KOPT-K1 (cell line): ENCODE measurements around the gene SUN2.
A peak's percentile ranks its signal among the peaks of the same experiment; 100 is the strongest.

Experiments
- H3K27ac ChIP-seq: fragments of 200-600 bp; sonication (generic); 2 replicates; pipeline ENCODE4 v1.5.1; 2016; ENCODE audit warnings: antibody characterized with exemption, mild to moderate bottlenecking, low read depth, low read length; ENCODE audit not compliant: poor library complexity, severe bottlenecking
- H3K36me3 ChIP-seq: fragments of 200-600 bp; sonication (generic); 2 replicates; pipeline ENCODE4 v1.5.1; 2017; ENCODE audit warnings: antibody characterized with exemption, mild to moderate bottlenecking, low read length, moderate library complexity; ENCODE audit not compliant: insufficient read depth
- H3K9me3 ChIP-seq: fragments of 200-600 bp; sonication (generic); 2 replicates; pipeline ENCODE4 v1.5.1; 2017; ENCODE audit warnings: antibody characterized with exemption, low read length, mild to moderate bottlenecking; ENCODE audit not compliant: insufficient read depth, poor library complexity, severe bottlenecking

The SUN2 gene

DNA sequence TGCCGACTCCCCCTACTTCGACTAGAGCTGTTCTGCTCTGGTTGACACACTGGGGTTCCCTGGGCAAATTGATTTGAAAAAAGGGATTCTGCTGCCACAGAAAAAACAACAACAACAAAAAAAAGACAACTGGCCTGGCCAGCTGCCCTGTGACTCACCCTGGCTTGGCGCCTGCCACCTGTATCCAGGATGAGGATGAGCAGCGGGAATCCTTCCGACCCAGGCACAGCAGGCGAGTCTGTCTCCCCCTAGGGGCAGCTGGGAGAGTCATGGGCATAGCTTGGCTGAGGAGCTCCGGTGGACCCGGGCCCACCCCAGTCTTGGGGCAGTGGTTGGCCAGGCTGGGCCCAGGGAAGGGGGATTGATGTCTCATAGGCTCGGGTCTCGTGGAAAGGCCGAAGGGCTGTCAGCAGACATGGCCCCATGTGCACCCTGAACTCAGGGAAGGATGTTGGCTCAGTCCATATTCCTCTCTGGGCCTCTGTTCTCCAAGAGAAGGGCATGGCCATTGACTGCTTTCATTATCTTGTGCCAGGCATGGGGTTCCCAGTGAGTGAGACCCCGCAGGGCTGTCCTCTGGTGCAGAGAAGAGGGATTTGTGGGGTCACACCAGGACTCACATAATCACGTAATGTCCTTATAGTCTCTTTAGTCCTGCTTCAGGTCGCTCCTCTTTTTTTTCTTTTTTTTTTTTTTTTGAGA lies 10.4 kb upstream of the SUN2 start:
- H3K27ac ChIP-seq = no peak overlapping the region

DNA sequence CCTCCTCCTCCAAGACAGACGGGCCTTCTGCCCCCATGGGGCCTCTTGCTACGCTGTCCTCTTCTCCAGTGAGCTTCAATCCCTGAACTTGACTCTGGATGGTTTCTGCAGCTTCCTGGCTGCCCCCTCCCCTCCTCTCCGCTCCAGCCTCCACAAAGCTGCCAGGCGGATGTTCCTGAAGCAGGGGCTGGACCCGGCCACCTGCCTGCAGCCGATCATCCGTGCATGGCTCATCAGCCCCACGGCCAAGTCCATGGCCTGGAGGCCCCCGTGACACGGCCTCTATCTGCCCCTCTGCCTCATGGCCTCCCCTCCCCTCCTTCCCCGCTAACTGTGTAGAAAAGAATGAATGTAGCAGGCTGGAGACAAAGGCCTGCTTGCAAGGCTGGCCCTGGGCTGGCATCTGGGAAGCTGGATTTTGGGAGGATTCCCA lies 6.8 kb upstream of the SUN2 start:
- Histone ChIP-seq H3K9me3 (no peaks in the 10 kb centered on the region), H3K27ac (no peak overlapping the region), H3K36me3 (no peaks in the 10 kb centered on the region)

More for the DNA sequence above, 10.4 kb upstream of the SUN2 start:
- Histone ChIP-seq H3K9me3 (no peaks in the 10 kb centered on the region), H3K36me3 (no peaks in the 10 kb centered on the region)

DNA sequence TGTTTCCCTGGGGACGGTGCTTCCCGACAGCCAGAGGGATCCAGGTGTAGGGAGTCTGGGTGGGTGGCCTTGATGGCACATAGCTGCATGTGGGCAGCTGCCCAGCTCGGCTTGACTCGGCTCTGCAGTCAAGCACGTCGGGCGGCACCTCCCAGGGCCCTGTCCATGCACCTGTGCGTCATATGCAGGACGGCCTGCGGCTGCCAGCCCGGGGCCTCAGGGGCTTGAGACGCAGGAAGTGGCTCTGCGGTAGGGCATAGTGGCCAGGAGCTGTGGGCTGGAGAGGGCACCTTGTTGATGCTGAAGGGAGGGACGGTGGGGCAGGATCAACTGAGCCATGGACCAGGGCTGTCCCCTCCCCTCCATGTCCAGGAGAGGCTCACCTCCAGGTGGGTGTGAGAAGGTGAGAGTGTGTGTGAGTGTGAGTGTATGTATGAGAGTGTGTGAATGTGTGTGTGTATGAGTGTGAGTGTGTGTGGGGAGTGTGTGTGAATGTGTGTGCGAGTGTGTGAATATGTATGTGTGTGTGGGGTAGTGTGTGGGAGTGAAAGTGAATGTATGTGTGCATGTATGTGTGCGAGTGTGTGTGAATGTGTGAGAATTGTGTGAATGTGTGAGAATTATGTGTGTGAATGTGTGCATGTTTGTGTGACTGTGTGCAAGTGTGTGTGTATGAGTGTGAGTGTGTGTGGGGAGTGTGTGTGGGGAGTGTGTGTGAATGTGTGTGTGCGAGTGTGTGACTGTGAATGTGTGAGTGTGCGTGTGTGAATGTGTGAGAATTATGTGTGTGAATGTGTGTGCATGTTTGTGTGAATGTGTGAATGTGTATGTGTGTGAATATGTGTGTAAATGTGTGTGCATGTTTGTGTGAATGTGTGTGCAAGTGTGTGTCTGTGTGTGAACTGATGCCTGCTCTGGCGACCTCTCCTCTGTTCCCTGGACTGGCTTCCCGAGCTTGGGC lies 5.7 kb upstream of the SUN2 start:
- Histone ChIP-seq H3K27ac (no peak overlapping the region), H3K9me3 (no peaks in the 10 kb centered on the region), H3K36me3 (no peaks in the 10 kb centered on the region)

DNA sequence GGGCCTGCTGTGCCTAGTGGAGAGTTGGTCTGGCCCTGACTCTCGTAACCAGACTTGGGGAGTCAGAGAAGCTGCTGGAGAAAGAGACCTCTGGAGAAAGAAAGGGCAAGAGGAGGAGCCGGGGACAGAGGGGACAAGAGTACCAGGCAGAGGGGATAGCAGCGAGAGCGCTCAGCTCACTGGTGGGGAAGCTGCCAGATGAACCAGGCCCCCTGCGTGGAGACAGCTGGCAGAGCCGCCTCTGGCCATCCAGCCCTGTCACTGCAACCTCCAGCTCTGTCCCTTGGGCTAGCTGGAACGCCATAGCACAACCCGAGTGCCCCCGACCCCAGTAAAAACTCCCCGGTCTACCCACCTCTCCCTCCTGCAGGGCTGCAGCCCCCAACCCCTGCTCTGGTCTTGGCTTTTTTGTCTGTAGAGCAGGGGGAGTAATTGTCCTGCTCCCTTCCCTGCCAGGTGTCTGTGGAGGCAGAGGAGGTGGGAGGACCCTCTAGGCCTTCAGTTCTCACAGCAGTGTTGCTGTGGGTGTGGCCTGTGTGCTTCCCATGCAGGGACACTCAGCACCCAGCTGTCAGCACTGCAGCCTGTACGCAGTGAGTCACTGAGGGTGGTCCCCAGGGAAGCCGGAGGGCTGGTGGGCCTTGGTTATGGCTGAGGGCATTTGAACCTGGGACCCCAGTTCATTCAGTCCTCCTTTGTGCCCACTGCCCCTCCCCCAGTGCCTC lies 4.8 kb upstream of the SUN2 start:
- Histone ChIP-seq H3K27ac (no peak overlapping the region), H3K36me3 (no peaks in the 10 kb centered on the region)

DNA sequence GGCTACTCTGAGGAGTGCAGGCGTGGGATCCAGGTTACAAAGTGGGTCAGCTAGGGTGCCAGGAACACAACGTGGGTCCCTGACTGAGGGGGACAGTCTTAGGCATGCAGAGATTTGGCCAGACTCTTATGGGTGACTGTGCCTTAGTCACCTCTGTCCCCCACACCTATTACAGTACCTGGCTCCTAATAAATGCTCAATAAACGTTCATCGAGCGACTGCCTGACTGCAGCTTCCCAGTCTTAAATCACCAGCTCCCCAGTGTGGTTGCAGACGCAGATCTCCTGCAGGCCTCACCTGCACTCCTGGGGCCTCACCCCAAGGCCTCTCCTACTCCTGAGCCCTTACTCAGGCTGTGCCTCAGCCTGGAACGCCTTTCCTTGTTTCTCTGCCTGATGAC lies 3.2 kb upstream of the SUN2 start:
- no peaks in the 10 kb centered on the region for H3K9me3 ChIP-seq
- H3K27ac ChIP-seq = no peak overlapping the region
- no peaks in the 10 kb centered on the region for H3K36me3 ChIP-seq

More for the DNA sequence above, 4.8 kb upstream of the SUN2 start:
- no peaks in the 10 kb centered on the region for H3K9me3 ChIP-seq

DNA sequence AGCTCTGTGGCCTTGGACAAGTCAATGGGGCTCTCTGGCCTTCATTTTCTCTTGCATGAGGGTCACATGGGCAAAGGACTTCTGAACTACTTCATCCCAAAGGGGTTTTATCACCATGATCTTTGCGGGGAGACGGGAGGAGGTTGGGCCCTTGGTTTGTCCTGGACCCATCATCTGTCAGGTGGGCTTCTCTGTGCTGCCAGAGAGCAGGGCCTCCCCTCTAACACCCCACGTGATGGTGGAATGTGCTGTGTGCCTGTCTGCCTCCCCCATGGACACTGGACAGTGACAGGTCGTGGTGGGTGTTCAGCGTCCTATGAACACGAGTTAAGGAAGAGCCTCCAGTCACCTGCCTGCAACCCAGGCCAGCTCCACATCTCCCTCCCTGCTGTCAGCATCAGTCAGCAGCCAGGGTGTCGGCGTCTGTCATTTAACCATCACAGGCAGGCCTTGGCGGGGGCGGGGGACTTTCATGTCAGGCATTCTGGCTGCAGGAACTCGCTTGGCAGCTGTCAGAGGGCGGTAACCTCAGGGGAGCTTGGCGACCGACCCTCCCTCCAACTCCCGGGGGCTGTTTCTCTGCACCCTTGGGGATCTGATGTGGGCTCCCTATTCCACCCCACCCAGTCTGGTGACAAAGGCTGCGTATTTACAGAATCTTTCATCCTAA lies 2.6 kb upstream of the SUN2 start:
- Histone ChIP-seq H3K36me3 (peaks cover 6% of the 10 kb centered on the region; the same call in 1 of the 2 replicates), H3K27ac (no peak overlapping the region), H3K9me3 (no peaks in the 10 kb centered on the region)

DNA sequence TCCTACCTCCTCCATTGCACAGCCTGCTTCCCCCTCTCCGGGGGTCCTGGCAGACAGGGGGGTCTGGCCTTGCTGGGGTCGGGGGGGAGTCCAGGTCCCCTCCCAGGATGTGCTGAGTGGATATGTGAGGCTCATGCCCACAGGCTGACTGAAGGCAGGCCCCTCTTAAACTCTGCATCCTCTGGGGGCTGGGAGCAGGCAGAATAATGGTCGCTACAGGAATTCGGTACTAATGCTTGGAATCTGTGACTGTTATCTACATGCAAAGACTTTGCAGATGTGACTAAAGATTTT lies 1.6 kb upstream of the SUN2 start:
- H3K36me3 ChIP-seq = peaks cover 15% of the 10 kb centered on the region
- no peaks in the 10 kb centered on the region for H3K9me3 ChIP-seq
- H3K27ac ChIP-seq = peak overlapping the region; percentile 95

DNA sequence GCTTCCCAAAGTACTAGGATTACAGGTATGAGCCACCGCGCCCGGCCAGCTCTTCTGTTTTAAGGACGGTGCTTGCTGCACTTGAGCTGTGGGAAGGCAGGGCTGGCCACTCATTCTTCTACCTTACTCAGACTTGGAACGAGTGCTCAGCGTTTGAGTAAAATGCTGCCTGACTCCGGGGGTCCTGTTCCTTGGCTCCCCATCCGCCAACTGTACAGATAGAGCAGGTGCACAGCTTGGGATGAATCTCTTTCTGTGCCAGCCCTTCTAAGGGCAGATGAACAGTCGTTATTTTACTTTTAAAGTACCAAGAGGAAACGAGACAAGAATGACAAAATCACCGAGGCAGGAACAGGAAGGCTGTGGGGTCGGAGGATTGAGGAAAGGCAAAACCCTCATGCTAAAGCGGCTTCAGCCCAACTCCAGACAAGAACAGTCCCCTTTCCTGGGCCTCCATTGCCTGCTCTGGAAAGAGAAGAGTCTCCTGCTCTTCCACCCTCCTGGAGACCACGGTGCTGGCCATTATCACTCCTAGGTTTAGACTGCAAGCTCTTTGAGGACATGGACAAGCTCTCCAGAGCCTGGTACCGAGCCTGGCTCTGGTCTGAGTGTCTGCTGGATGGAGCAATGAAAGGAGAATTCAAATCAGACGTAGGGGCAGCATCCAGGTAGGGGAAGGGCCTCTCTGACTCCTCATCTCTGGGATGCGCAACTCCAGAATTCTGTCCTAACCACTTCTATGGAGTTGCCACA lies 1.1 kb upstream of the SUN2 start:
- Histone ChIP-seq H3K9me3 (no peaks in the 10 kb centered on the region), H3K36me3 (peaks cover 20% of the 10 kb centered on the region), H3K27ac (peak overlapping the region; percentile 95)

DNA sequence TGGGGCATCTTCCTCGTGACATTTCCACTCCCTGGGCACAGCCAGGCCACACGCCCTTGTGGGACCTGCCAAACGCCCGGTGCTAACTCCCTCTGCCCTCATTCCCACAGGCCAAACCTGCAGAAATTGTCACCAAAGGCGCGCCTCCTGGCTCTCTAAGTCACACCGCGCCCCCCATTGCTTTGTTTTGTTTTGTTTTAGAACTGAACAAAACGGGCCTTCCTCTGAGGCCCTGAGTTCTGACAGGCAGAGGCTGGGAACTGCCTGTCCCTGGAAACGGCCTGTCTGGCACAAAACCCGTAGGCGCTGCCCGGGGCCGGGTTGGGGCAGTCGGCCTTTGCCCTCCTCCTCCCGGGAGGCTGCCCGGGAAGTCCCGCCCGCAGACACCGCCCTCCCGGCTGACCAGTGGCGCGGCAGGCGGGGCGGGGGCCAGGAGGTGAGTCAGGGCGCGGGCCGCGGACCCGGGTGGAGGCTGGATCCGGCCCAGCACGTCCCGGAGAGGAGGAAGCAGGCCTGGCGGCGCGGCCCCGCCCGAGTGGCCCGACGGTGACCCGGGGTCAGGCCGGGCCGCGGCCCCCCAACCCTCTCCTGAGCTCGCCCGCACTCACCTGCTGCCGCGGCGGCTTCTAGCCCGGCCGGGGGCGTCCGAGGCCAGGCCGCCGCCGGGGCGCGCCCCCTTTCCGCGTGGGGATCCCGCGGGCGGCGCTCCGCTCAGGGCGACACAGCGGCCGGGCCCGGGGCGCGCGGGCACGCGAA lies 465 bp downstream of the SUN2 start:
- peak overlapping the region; percentile 95 for H3K27ac ChIP-seq
- H3K36me3 ChIP-seq = peaks cover 36% of the 10 kb centered on the region
- H3K9me3 ChIP-seq = no peaks in the 10 kb centered on the region

DNA sequence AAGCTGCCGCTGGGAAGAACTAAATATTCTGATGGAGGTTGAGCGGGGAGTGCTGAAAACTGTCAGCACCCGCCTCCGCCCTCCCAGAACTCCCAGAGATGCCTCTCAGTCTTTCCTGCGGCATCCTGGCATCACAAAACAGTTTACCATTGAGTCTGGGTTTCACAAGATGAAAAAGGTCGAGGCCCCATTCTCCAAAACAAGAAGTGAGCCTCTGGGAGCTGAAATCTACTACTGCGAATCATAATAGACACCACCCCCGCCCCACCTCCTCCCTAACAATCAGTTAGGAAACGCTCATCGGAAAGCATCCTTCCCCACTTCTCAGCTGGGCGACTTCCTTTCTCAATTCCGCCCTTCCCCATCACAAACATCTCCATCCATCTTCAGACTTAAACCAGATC lies 1.0 kb downstream of the SUN2 start:
- no peaks in the 10 kb centered on the region for H3K9me3 ChIP-seq
- H3K27ac ChIP-seq = peak overlapping the region; percentile 95
- peaks cover 41% of the 10 kb centered on the region for H3K36me3 ChIP-seq

DNA sequence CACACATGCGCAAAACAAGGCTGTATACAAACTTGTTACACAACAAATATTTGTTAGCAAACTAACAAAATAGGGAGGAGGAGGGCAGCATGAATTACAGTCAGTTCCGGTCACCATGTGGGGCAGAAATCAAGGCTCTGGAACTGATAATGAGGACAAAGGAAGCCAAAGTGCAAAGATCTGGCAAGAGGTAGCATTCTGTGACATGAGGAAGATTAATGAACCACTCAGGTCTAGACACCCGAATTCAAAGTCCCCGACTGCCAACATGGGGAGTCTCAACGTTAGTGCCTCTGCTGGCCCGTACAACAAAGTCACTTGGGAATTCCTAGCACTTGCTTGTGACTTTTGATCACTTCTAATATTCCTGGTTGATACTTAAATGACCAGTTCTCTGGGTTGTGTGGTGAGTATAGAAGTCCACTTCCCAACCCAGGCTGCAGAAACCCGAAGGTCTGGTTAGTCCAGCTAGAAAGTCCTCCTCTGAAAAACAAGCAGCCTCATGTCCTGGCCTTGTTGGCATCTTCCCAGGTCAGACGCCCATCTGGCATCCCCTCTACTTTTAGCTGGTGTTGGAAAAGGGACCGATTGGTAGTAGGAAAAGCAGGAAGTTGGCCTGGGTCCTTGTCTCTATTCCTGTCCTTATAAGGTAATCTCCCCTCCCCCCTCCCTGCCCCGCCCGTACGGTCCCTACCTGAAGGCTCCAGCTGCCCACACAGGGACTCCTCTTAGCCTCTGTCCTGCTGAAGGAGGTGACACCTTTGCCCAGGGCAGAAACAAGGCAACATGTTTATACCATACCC lies 1.6 kb downstream of the SUN2 start:
- Histone ChIP-seq H3K27ac (peak overlapping the region; percentile 95), H3K36me3 (peaks cover 47% of the 10 kb centered on the region), H3K9me3 (no peaks in the 10 kb centered on the region)

DNA sequence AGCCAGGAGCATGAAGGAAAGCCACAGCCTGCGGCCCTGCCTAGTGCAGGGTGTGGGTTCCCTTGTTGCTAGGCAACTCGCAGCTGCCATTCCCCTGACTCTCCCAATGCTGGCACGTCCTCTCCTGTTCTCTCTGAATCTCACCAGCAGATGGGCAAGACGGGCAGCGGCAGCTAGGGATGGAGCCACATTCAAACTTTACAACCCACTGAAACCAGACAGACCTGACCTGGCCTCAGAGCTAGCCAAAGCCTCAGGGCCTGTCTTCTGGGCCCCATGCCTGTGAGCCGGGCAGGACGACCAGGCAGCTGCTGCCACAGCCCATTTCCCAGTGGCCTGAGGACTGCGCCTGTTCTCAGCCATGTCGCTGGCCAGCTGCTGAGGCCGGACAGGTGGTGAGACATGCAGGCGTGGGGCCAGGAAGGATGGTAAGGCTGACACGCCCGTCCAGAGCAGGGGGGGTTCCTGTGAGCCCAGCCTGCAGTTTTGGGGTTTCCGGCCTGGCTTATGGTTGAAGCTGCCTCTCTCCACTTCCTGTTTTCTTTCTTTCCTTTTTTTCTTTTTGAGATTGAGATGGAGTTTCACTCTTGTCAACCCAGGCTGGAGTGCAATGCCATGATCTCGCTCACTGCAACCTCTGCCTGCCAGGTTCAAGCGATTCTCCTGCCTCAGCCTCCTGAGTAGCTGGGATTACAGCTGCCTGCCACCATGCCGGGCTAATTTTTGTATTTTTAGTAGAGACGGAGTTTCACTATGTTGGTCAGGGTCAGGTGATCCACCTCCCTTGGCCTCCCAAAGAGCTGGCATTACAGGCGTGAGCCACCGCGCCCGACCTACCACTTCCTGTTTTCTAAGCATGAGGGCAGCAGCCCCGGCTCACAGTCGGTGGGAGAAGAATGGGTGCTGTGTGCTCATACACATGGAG lies 4.1 kb downstream of the SUN2 start:
- Histone ChIP-seq H3K36me3 (peaks cover 72% of the 10 kb centered on the region), H3K9me3 (no peaks in the 10 kb centered on the region), H3K27ac (peak overlapping the region; percentile 62)
